ENCODE data around the gene FTCD. TPM values are rescaled to one million over a fixed set of nuclear protein-coding genes. Genes with fewer than 3 reads are reported as not detected.

FTCD gene
- total and polyA plus RNA-seq, 2 of the 4 experiments (the other 2 are of a cell fraction) = 0.55 TPM; not detected in 1

- CTCF ChIA-PET = no interaction called here
Observed at GRCh38 chr21:46131838-46132651, 23.3 kb downstream of the FTCD start.

More at GRCh38 chr21:46131838-46132651, 23.3 kb downstream of the FTCD start:
- TF ChIP-seq CHD1 (IDR thresholded peaks at IDR 0.05; ENCODE audit: low read depth, low read length) = no peak
- Histone ChIP-seq H3K14ac (replicated peaks; ENCODE audit: low read depth, low read length) (no peak overlapping the region), H4K20me1 (ENCODE audit: insufficient read depth, low read length) (peaks cover 81% of the 10 kb centered on the region), H3K9me3 (ENCODE audit: control insufficient read depth, insufficient read depth, low read length) (no peaks in the 10 kb centered on the region), H3K23ac (ENCODE audit: low read depth, low read length) (no peak overlapping the region), H3K9me1 (ENCODE audit: insufficient read depth, low read length) (peaks cover 6% of the 10 kb centered on the region; the same call in 1 of the 2 replicates), H4K8ac (ENCODE audit: low read depth in 2 of 2, low read length in 2 of 2) (no peak overlapping the region), H2BK120ac (ENCODE audit: low read depth, low read length) (no peak overlapping the region), H3K4me3 (ENCODE audit: insufficient read depth, low read depth, low read length) (no peak overlapping the region), H3K27me3 (ENCODE audit: control insufficient read depth, insufficient read depth, low read length) (no peaks in the 10 kb centered on the region), H2BK5ac (ENCODE audit: low read depth, low read length, poor library complexity, severe bottlenecking) (no peak overlapping the region), H3K56ac (ENCODE audit: extremely low read depth, insufficient read depth, low read length) (no peak overlapping the region), H3K9ac (ENCODE audit: low read depth, low read length) (no peak overlapping the region), H3K36me3 (ENCODE audit: control insufficient read depth, insufficient read depth, low read length) (peaks cover 49% of the 10 kb centered on the region; the same call in 1 of the 2 replicates), H2AFZ (replicated peaks; ENCODE audit: low read length, poor library complexity) (peak overlapping the region; percentile 74), H2AK9ac (replicated peaks; ENCODE audit: low read depth, low read length, poor library complexity) (peak overlapping the region; percentile 5), H3K79me1 (ENCODE audit: low read depth in 1 of 2, low read length in 2 of 2) (peaks cover 0 to 29% of the 10 kb centered on the region in 2 experiments; a peak in 2 of 4 replicates), H3K27ac (ENCODE audit: insufficient read depth, low read length) (no peak overlapping the region), H2AK5ac (ENCODE audit: low read depth, low read length) (no peak overlapping the region), H3K4me1 (ENCODE audit: control insufficient read depth, insufficient read depth, low read length) (no peaks in the 10 kb centered on the region), H4K91ac (ENCODE audit: insufficient read depth, low read depth, low read length) (no peak overlapping the region), H3K4me2 (ENCODE audit: low read depth, low read length) (no peak overlapping the region), H3K4ac (ENCODE audit: low read depth, low read length) (no peak overlapping the region), H2BK20ac (ENCODE audit: low read depth, low read length) (no peak overlapping the region), H4K5ac (ENCODE audit: low read depth, low read length) (no peak overlapping the region), H3K18ac (ENCODE audit: low read depth, low read length) (no peak overlapping the region), H2BK15ac (ENCODE audit: low read depth, low read length) (no peak overlapping the region)
- POLR2A ChIA-PET (ENCODE audit: unreplicated experiment) = no interaction called here
- in situ Hi-C loops (cut with MboI; ENCODE audit: low sequenced_read_pairs) (no loop called here), intact Hi-C loops (cut with micrococcal nuclease) (no loop called here), dilution Hi-C loops (cut with HindIII; ENCODE audit: low sequenced_read_pairs, unreplicated experiment) (no loop called here)
- DNase-seq (no peak), ATAC-seq (ENCODE audit: low read depth) (no peak; the same call in 1 of the 2 replicates)
- 94% methylated on average over 53 of the region's 85 CpGs; no CpG with 5 or more reads in 1 of the 2 experiments for WGBS, 2 experiments (ENCODE audit: extremely low coverage in 2 of 2, insufficient read length in 1 of 2)
- TSS peak; percentile 93 for BruUV-seq (replicated peaks)
